Transverse colon (tissue), 4 donors: ENCODE data around the gene LTN1.

Experiments
- EP300 ChIP-seq: sonication (generic); formaldehyde crosslinking; IDR thresholded peaks from one replicate; pipeline ENCODE4 v1.6.1; 2017; ENCODE audit warnings: antibody characterized with exemption, low read depth
- POLR2A ChIP-seq: fragments of 450-650 bp; IDR thresholded peaks from one replicate; pipeline ENCODE4 v1.6.1; 2016; ENCODE audit warnings: antibody characterized with exemption, mild to moderate bottlenecking, moderate library complexity
- POLR2AphosphoS5 ChIP-seq, 3 donors: sonication (generic); formaldehyde crosslinking; IDR thresholded peaks; one replicate each; pipeline ENCODE4 v1.6.1; 2016; ENCODE audit warnings: antibody characterized with exemption in 3 of 3
- TF ChIP-seq, protein P1 (sequence below), 5 experiments: fragments of 200-600 bp in 3 of 5; fragments of 450-650 bp in 2 of 5; sonication (generic) in 3 of 5; IDR thresholded peaks; 1 replicate in 2 of 5; 2 replicates in 3 of 5; pipeline ENCODE4 v1.5.1; 2016 to 2017; ENCODE audit warnings: antibody characterized with exemption in 5 of 5, inconsistent platforms in 3 of 5, mild to moderate bottlenecking in 2 of 5, moderate library complexity in 1 of 5

DNA sequence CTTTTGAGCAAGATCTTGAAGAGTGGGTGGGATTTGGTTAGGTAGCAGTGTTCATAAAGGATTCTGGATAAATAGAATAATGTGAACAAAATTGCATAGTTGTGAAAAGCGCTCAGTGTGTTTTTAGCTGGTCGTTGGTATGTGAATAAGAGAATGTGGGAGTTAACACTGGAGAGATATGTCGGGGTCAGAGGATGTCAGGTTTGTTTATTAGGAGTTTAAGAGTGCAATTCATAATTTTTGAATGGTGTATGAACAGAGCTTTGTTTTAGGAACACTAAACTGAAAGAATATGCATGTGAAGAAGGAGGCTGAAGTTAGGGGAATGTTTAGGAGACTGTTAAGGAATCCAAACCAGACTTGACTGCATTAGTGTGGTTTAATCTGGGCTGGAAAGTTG lies 41.2 kb upstream of the LTN1 start:
- TF ChIP-seq, protein P1, sequence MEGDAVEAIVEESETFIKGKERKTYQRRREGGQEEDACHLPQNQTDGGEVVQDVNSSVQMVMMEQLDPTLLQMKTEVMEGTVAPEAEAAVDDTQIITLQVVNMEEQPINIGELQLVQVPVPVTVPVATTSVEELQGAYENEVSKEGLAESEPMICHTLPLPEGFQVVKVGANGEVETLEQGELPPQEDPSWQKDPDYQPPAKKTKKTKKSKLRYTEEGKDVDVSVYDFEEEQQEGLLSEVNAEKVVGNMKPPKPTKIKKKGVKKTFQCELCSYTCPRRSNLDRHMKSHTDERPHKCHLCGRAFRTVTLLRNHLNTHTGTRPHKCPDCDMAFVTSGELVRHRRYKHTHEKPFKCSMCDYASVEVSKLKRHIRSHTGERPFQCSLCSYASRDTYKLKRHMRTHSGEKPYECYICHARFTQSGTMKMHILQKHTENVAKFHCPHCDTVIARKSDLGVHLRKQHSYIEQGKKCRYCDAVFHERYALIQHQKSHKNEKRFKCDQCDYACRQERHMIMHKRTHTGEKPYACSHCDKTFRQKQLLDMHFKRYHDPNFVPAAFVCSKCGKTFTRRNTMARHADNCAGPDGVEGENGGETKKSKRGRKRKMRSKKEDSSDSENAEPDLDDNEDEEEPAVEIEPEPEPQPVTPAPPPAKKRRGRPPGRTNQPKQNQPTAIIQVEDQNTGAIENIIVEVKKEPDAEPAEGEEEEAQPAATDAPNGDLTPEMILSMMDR (IDR thresholded peaks at IDR 0.05): no peak
- TF ChIP-seq POLR2AphosphoS5 (IDR thresholded peaks at IDR 0.05) (no peak), POLR2A (no peak), EP300 (no peak)
